Right lobe of liver (tissue), 6 donors: Measurements from ENCODE around the gene SLC29A3. TPM values are rescaled to one million over a fixed set of nuclear protein-coding genes. Genes with fewer than 3 reads are reported as not detected.
A peak's percentile ranks its signal among the peaks of the same experiment; 100 is the strongest.

Source experiments
- ATAC-seq, 4 donors: fragments of 200-7000 bp; cut with Tn5 transposase; one replicate each; pipeline ENCODE4 v1.9.1; 2020; ENCODE audit warnings: mild to moderate bottlenecking in 4 of 4, moderate library complexity in 4 of 4
- DNase-seq, 3 donors: peaks; one replicate each; pipeline ENCODE4 v3.0.0-alpha.2; 2020
- H3K27ac ChIP-seq, 3 donors: fragments of 200-600 bp; one replicate each; pipeline ENCODE4 v1.8.0; 2022
- H3K27me3 ChIP-seq, 2 donors: fragments of 200-600 bp; one replicate each; pipeline ENCODE4 v1.8.0; 2022
- H3K36me3 ChIP-seq, 4 donors: fragments of 200-600 bp; sonication (generic) in 1 of 4; one replicate each; pipeline versions ENCODE4 v1.5.1 to v1.8.0; 2017 to 2022; ENCODE audit warnings: control low read depth in 1 of 4
- H3K4me1 ChIP-seq, 4 donors: fragments of 200-600 bp; sonication (generic) in 1 of 4; one replicate each; pipeline versions ENCODE4 v1.5.1 to v1.8.0; 2017 to 2022; ENCODE audit warnings: control low read depth in 1 of 4
- H3K4me3 ChIP-seq, 3 donors: fragments of 200-600 bp; one replicate each; pipeline ENCODE4 v1.8.0; 2022
- H3K9me3 ChIP-seq, 4 donors: fragments of 200-600 bp; sonication (generic) in 1 of 4; one replicate each; pipeline versions ENCODE4 v1.5.1 to v1.8.0; 2017 to 2022; ENCODE audit warnings: control low read depth in 1 of 4
- CTCF ChIP-seq, 4 donors: fragments of 200-600 bp in 3 of 4; fragments of 450-650 bp in 1 of 4; IDR thresholded peaks; one replicate each; pipeline versions ENCODE4 v1.5.1 to v1.8.0; 2016 to 2022; ENCODE audit warnings: antibody characterized with exemption in 4 of 4, mild to moderate bottlenecking in 2 of 4
- POLR2A ChIP-seq: fragments of 450-650 bp; IDR thresholded peaks from one replicate; pipeline ENCODE4 v1.6.1; 2017; ENCODE audit warnings: antibody characterized with exemption, mild to moderate bottlenecking
- WGBS: methylation state at CpG from one replicate; pipeline ENCODE4 v1.1.6; 2018; ENCODE audit warnings: low coverage, low lambda C conversion rate; ENCODE audit not compliant: insufficient coverage; ENCODE audit errors: missing lambda C conversion rate; 5-methylcytosine and 5-hydroxymethylcytosine counted together
- intact Hi-C, 2 donors: fragments of 100-400 bp; cut with DNase I; formaldehyde crosslinking; loops; one replicate each; pipeline versions ENCODE4 v1.11.2 to v1.14.1; 2022
- total RNA-seq, 6 experiments: library from RNA; depleted of rRNA in 2 of 6; stranded (reverse); fragments of >200 nt in 2 of 6; fragmentation: NEBNext Ultra II Directional in 3 of 6; extraction: Animal tissue kit (Norgen Biotek cat#: 25700) in 3 of 6; gene quantifications; one replicate each; pipeline versions ENCODE4 v1.1.0 to v1.2.4, GENCODE V29; 2016 to 2023
- donor health status: DM: no; HTN: yes; CAD: no.
- donor health status: DM: no; HTN: no; CAD: no.
- donor health status: DM: no; HTN: no; CAD: no.
- donor health status: DM: no; HTN: yes; CAD: no.
- donor health status: DM: no; HTN: yes; CAD: no.

The SLC29A3 gene
- total RNA-seq, 6 experiments from 2014 or later: 5.7 to 17.4 (median 7.7) TPM

- H3K27ac ChIP-seq: no peak overlapping the region
- no peaks in the 10 kb centered on the region for H3K27me3 ChIP-seq
- no peak for DNase-seq
- ATAC-seq: no peak
- intact Hi-C loops: loop anchor here in 1 of 2 donors (10.0 kb wide), 1 partner anchor 351 kb away; no protein-coding TSS in a partner anchor
- peaks cover 0 to 16% (median 3%) of the 10 kb centered on the region in 4 donors for H3K4me1 ChIP-seq
- H3K9me3 ChIP-seq: no peaks in the 10 kb centered on the region
- 67% methylated on average over 1 of the region's 4 CpGs for WGBS
- H3K4me3 ChIP-seq: no peak overlapping the region
- no peaks in the 10 kb centered on the region for H3K36me3 ChIP-seq
- TF ChIP-seq POLR2A: no peak
- TF ChIP-seq CTCF (IDR thresholded peaks at IDR 0.05): no peak
These were observed 33.1 kb upstream of the SLC29A3 start for GRCh38 chr10:71285986-71286385.

GRCh38 chr10:71286521-71287294 lies 32.4 kb upstream of the SLC29A3 start:
- H3K4me1 ChIP-seq: peaks cover 0 to 23% (median 4%) of the 10 kb centered on the region in 4 donors
- ATAC-seq (no peak), DNase-seq (no peak)
- H3K27me3 ChIP-seq: no peaks in the 10 kb centered on the region
- H3K4me3 ChIP-seq: no peak overlapping the region
- no peaks in the 10 kb centered on the region for H3K9me3 ChIP-seq
- intact Hi-C loops: loop anchor here in 1 of 2 donors (10.0 kb wide), 1 partner anchor 352 kb away; no protein-coding TSS in a partner anchor
- no peaks in the 10 kb centered on the region for H3K36me3 ChIP-seq
- TF ChIP-seq POLR2A (no peak), CTCF (IDR thresholded peaks at IDR 0.05) (no peak)
- H3K27ac ChIP-seq: no peak overlapping the region
- WGBS: 66% methylated on average over 4 of the region's 17 CpGs

- Histone ChIP-seq H3K4me1 (peaks cover 0 to 31% (median 8%) of the 10 kb centered on the region in 4 donors), H3K9me3 (no peaks in the 10 kb centered on the region), H3K36me3 (no peaks in the 10 kb centered on the region), H3K27ac (no peak overlapping the region), H3K4me3 (no peak overlapping the region), H3K27me3 (no peaks in the 10 kb centered on the region)
- intact Hi-C loops: loop anchor here in 1 of 2 donors (10.0 kb wide), 1 partner anchor 353 kb away; no protein-coding TSS in a partner anchor
- no CpG with 5 or more reads among the region's 14 CpGs for WGBS
- TF ChIP-seq CTCF (IDR thresholded peaks at IDR 0.05) (no peak), POLR2A (no peak)
- ATAC-seq (no peak), DNase-seq (peak in 1 of 3 donors; percentile 51)
These were observed 31.6 kb upstream of the SLC29A3 start for GRCh38 chr10:71287456-71287855.

GRCh38 chr10:71288461-71288860 lies 30.6 kb upstream of the SLC29A3 start:
- ATAC-seq (no peak), DNase-seq (peak in 1 of 3 donors; percentile 47)
- Histone ChIP-seq H3K27ac (no peak overlapping the region), H3K9me3 (no peaks in the 10 kb centered on the region), H3K27me3 (no peaks in the 10 kb centered on the region), H3K4me3 (no peak overlapping the region), H3K36me3 (no peaks in the 10 kb centered on the region), H3K4me1 (peaks cover 0 to 41% (median 13%) of the 10 kb centered on the region in 4 donors)
- WGBS: 81% methylated on average over 8 of the region's 15 CpGs
- intact Hi-C loops: loop anchor here in 1 of 2 donors (10.0 kb wide), 1 partner anchor 354 kb away; no protein-coding TSS in a partner anchor
- TF ChIP-seq CTCF (IDR thresholded peaks at IDR 0.05): no peak
- no peak for TF ChIP-seq POLR2A
